ENCODE data around the gene IL1RAPL1. TPM values are rescaled to one million over a fixed set of nuclear protein-coding genes. Genes with fewer than 3 reads are reported as not detected.

The IL1RAPL1 gene
- polyA plus RNA-seq, 1 donor from 2014 or later = not detected

- Histone ChIP-seq H3K9me3 (ENCODE audit: low read length) (no peaks in the 10 kb centered on the region), H3K9ac (ENCODE audit: low read length) (no peak overlapping the region), H3K27ac (ENCODE audit: low read length) (no peak overlapping the region), H3K4me3 (ENCODE audit: low read length) (no peak overlapping the region), H3K4me2 (ENCODE audit: low read length) (no peak overlapping the region), H3K27me3 (ENCODE audit: insufficient read depth, low read depth, low read length) (no peaks in the 10 kb centered on the region), H4K20me1 (ENCODE audit: insufficient read depth) (no peaks in the 10 kb centered on the region), H3F3A (ENCODE audit: insufficient read depth, low read length, poor library complexity, severe bottlenecking) (no peaks in the 10 kb centered on the region), H3K79me2 (replicated peaks; ENCODE audit: insufficient read depth, low read length) (no peaks in the 10 kb centered on the region), H3K36me3 (ENCODE audit: insufficient read depth, low read length) (no peaks in the 10 kb centered on the region), H3K9me2 (ENCODE audit: insufficient read depth, low read length) (no peaks in the 10 kb centered on the region), H2AFZ (ENCODE audit: low read depth, low read length) (no peak overlapping the region)
- TF ChIP-seq EP300 (conservative IDR thresholded peaks at IDR 0.05; ENCODE audit: poor library complexity, severe bottlenecking) (no peak), SMC3 (conservative IDR thresholded peaks at IDR 0.05; ENCODE audit: poor library complexity) (no peak), MXI1 (conservative IDR thresholded peaks at IDR 0.05; ENCODE audit: poor library complexity, severe bottlenecking) (no peak), EZH2 (IDR thresholded peaks at IDR 0.05; ENCODE audit: borderline replicate concordance, insufficient read depth, low read length, poor library complexity, severe bottlenecking) (no peak), RAD21 (conservative IDR thresholded peaks at IDR 0.05) (no peak), POLR2AphosphoS5 (IDR thresholded peaks at IDR 0.05) (no peak), TAF1 (IDR thresholded peaks at IDR 0.05; ENCODE audit: low read depth) (no peak)
- TF ChIP-seq, protein P1, sequence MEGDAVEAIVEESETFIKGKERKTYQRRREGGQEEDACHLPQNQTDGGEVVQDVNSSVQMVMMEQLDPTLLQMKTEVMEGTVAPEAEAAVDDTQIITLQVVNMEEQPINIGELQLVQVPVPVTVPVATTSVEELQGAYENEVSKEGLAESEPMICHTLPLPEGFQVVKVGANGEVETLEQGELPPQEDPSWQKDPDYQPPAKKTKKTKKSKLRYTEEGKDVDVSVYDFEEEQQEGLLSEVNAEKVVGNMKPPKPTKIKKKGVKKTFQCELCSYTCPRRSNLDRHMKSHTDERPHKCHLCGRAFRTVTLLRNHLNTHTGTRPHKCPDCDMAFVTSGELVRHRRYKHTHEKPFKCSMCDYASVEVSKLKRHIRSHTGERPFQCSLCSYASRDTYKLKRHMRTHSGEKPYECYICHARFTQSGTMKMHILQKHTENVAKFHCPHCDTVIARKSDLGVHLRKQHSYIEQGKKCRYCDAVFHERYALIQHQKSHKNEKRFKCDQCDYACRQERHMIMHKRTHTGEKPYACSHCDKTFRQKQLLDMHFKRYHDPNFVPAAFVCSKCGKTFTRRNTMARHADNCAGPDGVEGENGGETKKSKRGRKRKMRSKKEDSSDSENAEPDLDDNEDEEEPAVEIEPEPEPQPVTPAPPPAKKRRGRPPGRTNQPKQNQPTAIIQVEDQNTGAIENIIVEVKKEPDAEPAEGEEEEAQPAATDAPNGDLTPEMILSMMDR (IDR thresholded peaks at IDR 0.05; ENCODE audit: poor library complexity, severe bottlenecking) = no peak
- TF ChIP-seq, protein P2, sequence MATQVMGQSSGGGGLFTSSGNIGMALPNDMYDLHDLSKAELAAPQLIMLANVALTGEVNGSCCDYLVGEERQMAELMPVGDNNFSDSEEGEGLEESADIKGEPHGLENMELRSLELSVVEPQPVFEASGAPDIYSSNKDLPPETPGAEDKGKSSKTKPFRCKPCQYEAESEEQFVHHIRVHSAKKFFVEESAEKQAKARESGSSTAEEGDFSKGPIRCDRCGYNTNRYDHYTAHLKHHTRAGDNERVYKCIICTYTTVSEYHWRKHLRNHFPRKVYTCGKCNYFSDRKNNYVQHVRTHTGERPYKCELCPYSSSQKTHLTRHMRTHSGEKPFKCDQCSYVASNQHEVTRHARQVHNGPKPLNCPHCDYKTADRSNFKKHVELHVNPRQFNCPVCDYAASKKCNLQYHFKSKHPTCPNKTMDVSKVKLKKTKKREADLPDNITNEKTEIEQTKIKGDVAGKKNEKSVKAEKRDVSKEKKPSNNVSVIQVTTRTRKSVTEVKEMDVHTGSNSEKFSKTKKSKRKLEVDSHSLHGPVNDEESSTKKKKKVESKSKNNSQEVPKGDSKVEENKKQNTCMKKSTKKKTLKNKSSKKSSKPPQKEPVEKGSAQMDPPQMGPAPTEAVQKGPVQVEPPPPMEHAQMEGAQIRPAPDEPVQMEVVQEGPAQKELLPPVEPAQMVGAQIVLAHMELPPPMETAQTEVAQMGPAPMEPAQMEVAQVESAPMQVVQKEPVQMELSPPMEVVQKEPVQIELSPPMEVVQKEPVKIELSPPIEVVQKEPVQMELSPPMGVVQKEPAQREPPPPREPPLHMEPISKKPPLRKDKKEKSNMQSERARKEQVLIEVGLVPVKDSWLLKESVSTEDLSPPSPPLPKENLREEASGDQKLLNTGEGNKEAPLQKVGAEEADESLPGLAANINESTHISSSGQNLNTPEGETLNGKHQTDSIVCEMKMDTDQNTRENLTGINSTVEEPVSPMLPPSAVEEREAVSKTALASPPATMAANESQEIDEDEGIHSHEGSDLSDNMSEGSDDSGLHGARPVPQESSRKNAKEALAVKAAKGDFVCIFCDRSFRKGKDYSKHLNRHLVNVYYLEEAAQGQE (IDR thresholded peaks at IDR 0.05; ENCODE audit: borderline replicate concordance) = no peak
These were observed 994.0 kb downstream of the IL1RAPL1 start for GRCh38 chrX:29581223-29581622.

GRCh38 chrX:29587107-29587506, 999.9 kb downstream of the IL1RAPL1 start:
- Histone ChIP-seq H3K9me2 (ENCODE audit: insufficient read depth, low read length) (no peaks in the 10 kb centered on the region), H3K4me3 (ENCODE audit: low read length) (no peak overlapping the region), H3K9me3 (ENCODE audit: low read length) (no peaks in the 10 kb centered on the region), H3K27me3 (ENCODE audit: insufficient read depth, low read depth, low read length) (no peaks in the 10 kb centered on the region), H4K20me1 (ENCODE audit: insufficient read depth) (no peaks in the 10 kb centered on the region), H3F3A (ENCODE audit: insufficient read depth, low read length, poor library complexity, severe bottlenecking) (no peaks in the 10 kb centered on the region), H3K79me2 (replicated peaks; ENCODE audit: insufficient read depth, low read length) (no peaks in the 10 kb centered on the region), H3K9ac (ENCODE audit: low read length) (no peak overlapping the region), H3K27ac (ENCODE audit: low read length) (no peak overlapping the region), H3K4me2 (ENCODE audit: low read length) (no peak overlapping the region), H2AFZ (ENCODE audit: low read depth, low read length) (no peak overlapping the region), H3K36me3 (ENCODE audit: insufficient read depth, low read length) (no peaks in the 10 kb centered on the region)
- TF ChIP-seq SMC3 (conservative IDR thresholded peaks at IDR 0.05; ENCODE audit: poor library complexity) (no peak), EZH2 (IDR thresholded peaks at IDR 0.05; ENCODE audit: borderline replicate concordance, insufficient read depth, low read length, poor library complexity, severe bottlenecking) (no peak), POLR2AphosphoS5 (IDR thresholded peaks at IDR 0.05) (no peak), EP300 (conservative IDR thresholded peaks at IDR 0.05; ENCODE audit: poor library complexity, severe bottlenecking) (no peak), RAD21 (conservative IDR thresholded peaks at IDR 0.05) (no peak), MXI1 (conservative IDR thresholded peaks at IDR 0.05; ENCODE audit: poor library complexity, severe bottlenecking) (no peak), TAF1 (IDR thresholded peaks at IDR 0.05; ENCODE audit: low read depth) (no peak)
- TF ChIP-seq, protein P2 (IDR thresholded peaks at IDR 0.05; ENCODE audit: borderline replicate concordance) = no peak
- TF ChIP-seq, protein P1 (IDR thresholded peaks at IDR 0.05; ENCODE audit: poor library complexity, severe bottlenecking) = no peak
